GM06990 (cell line): ENCODE measurements around the gene PWWP2B.

Experiments used
- DNase-seq: peaks from one replicate; pipeline ENCODE4 v3.0.0-alpha.2; 2011; ENCODE audit not compliant: insufficient read length; ENCODE audit errors: extremely low read depth
- H3K27me3 ChIP-seq: replicated peaks from 2 replicates; pipeline ENCODE4 v1.6.0; 2011; ENCODE audit warnings: low read length; ENCODE audit not compliant: control insufficient read depth, insufficient read depth
- H3K36me3 ChIP-seq: 2 replicates; pipeline ENCODE4 v1.5.1; 2011; ENCODE audit warnings: low read length; ENCODE audit not compliant: control insufficient read depth, insufficient read depth
- H3K4me3 ChIP-seq: replicated peaks from 2 replicates; pipeline ENCODE4 v1.5.1; 2011; ENCODE audit warnings: low read depth, mild to moderate bottlenecking, control low read depth, low read length
- CTCF ChIP-seq: IDR thresholded peaks from 2 replicates; pipeline ENCODE4 v1.5.1; 2011; ENCODE audit warnings: low read length, control low read depth, mild to moderate bottlenecking, inconsistent platforms; ENCODE audit not compliant: insufficient read depth, poor library complexity, severe bottlenecking

PWWP2B gene

DNA sequence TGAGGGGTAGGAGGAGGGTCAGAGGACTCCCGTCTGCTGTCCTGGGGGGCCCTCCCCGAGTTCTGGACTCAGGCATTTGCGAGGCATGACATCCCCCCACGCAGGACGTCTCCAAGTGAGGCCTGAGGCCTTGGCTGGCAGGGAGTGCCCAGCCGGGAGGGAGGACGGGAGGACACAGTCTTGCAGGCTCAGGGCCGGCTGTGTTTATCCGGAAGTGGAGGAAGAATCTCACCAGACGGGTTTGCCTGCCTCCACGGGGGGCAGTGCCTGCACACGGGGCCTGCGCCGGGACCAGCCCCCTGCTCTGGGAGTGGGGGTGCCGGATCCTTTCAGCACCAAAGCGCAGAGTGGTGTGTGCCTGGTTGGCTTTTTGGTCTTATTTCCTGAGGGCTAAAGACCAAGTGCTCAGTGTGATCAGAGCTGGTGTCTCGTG is 10.9 kb downstream of the PWWP2B start:
- Histone ChIP-seq H3K4me3 (no peak overlapping the region), H3K27me3 (no peaks in the 10 kb centered on the region; the same call in 1 of the 2 replicates), H3K36me3 (no peaks in the 10 kb centered on the region)
- DNase-seq: no peak
- no peak for TF ChIP-seq CTCF

- DNase-seq: no peak
- Histone ChIP-seq H3K36me3 (no peaks in the 10 kb centered on the region), H3K27me3 (no peaks in the 10 kb centered on the region; the same call in 1 of the 2 replicates), H3K4me3 (no peak overlapping the region)
- no peak for TF ChIP-seq CTCF
Observed at GRCh38 chr10:132408367-132408781, 11.4 kb downstream of the PWWP2B start.

GRCh38 chr10:132408823-132409666 is 12.0 kb downstream of the PWWP2B start:
- no peaks in the 10 kb centered on the region for H3K36me3 ChIP-seq
- TF ChIP-seq CTCF: no peak
- H3K4me3 ChIP-seq: no peak overlapping the region
- no peak for DNase-seq
- H3K27me3 ChIP-seq: no peaks in the 10 kb centered on the region; the same call in 1 of the 2 replicates

GRCh38 chr10:132409667-132410028 is 12.6 kb downstream of the PWWP2B start:
- no peaks in the 10 kb centered on the region for H3K36me3 ChIP-seq
- no peaks in the 10 kb centered on the region; the same call in 1 of the 2 replicates for H3K27me3 ChIP-seq
- no peak for DNase-seq
- no peak overlapping the region for H3K4me3 ChIP-seq
- no peak for TF ChIP-seq CTCF

GRCh38 chr10:132410056-132410778 is 13.2 kb downstream of the PWWP2B start:
- H3K27me3 ChIP-seq: no peaks in the 10 kb centered on the region; the same call in 1 of the 2 replicates
- TF ChIP-seq CTCF: no peak
- H3K36me3 ChIP-seq: no peaks in the 10 kb centered on the region
- H3K4me3 ChIP-seq: no peak overlapping the region
- DNase-seq: no peak
